GM18507 (cell line): ENCODE measurements around the gene HSD17B12.
"Not testable (repeated sequence)": the region's sequence is repeated elsewhere in the genome, so short reads cannot be mapped to it uniquely, and the experiment has no call there.

Experiments
- DNase-seq: peaks from one replicate; pipeline ENCODE4 v3.0.0; 2011; ENCODE audit warnings: low read depth; ENCODE audit not compliant: insufficient read length; ENCODE audit errors: extremely low spot score
- FAIRE-seq: peaks from 2 replicates; lab custom pipeline; 2011; peaks lifted over from hg19 to GRCh38; lab: Jason Lieb, UNC

HSD17B12 gene

DNA sequence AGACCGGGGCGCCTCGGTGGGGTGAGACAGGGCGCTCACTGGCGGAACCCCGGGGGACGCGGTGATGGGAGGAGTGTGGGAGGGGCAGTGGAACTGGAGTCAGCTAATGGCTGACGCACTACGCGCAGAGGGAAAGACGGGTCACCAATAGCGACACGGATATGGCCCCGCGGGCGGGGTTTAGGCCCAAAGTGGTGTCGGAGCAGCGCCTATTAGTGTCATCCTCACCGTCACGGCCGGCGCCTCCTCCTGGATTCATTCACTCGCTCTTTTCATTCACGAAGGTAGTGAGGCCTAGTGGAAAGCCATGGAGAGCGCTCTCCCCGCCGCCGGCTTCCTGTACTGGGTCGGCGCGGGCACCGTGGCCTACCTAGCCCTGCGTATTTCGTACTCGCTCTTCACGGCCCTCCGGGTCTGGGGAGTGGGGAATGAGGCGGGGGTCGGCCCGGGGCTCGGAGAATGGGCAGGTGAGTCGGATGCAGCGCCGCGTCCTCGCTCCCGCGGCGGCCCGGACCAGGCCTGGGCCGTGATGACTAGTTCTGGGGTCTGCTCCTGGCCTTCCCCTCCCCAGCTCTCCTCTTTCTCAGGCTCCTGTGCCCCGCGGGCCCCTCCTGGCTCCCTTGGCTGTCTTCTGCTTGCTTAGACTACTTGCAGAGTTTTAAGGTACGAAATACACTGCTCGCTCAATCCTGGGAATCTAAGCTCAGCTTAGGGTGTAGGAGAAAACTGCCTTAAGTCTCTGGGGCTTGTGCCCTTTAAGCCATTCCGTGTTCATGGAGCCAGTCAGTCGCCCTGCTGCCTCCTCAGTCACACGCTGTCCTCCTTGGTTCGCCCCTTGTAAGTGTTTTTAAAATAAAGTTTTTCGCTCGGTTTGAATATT lies at the start of gene HSD17B12:
Gene HSD17B12 (plus strand): TSS at position 218 of the 880 bp plus-strand sequence. CDS start 90 bp downstream, at position 308.
- DNase-seq (peak; percentile 96), FAIRE-seq (peak; percentile 99)

- FAIRE-seq (no peak), DNase-seq (no peak)
These were observed 48.8 kb upstream of the HSD17B12 start for GRCh38 chr11:43631732-43632131.

- no peak for DNase-seq
- no peak for FAIRE-seq
These were observed 48.4 kb upstream of the HSD17B12 start for GRCh38 chr11:43632181-43632580.

DNA sequence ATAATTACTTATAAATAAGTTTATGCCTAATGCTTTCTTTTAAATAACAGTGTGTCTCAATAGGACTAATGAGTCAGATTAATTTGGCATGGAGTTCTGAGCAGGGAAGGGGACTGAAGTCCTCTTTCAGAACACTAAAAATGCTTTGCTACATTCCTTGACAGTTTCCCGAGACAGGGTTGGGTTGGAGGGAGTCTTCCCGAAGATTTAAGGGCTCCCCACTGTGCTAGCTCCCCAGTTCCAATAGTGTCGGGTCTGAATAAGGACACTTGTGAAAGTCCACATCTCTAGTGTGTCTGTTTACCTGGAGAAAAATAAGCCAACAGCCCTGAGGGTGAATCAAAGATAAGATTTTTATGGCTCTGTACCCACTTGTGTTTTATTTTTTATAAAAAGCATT lies 41.8 kb upstream of the HSD17B12 start:
- DNase-seq (no peak), FAIRE-seq (no peak)

DNA sequence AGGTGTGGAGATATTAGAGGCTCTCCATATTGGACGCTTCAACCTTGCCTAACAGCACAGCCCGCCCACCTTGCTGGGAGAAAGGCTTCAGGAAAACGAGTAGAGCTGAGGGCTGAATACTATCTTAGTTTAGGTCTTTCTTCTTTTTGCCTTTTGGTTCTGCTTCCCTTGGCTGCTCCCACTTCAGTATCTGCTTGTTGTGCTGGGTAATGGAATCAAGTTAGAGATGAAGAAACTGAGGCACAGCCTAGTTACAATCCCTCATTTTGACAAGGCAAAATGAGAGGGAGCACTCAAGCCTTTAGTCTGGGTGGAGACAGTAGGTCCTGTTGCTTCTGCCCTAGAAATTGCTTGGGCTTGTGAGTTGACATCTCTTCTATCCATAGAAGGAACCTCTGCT lies 41.3 kb upstream of the HSD17B12 start:
- DNase-seq (no peak), FAIRE-seq (no peak)

- FAIRE-seq (no peak), DNase-seq (no peak)
These were observed 40.6 kb upstream of the HSD17B12 start for GRCh38 chr11:43639920-43640319.

GRCh38 chr11:43643898-43644620 lies 36.5 kb upstream of the HSD17B12 start:
- FAIRE-seq, result peak; percentile 90

DNA sequence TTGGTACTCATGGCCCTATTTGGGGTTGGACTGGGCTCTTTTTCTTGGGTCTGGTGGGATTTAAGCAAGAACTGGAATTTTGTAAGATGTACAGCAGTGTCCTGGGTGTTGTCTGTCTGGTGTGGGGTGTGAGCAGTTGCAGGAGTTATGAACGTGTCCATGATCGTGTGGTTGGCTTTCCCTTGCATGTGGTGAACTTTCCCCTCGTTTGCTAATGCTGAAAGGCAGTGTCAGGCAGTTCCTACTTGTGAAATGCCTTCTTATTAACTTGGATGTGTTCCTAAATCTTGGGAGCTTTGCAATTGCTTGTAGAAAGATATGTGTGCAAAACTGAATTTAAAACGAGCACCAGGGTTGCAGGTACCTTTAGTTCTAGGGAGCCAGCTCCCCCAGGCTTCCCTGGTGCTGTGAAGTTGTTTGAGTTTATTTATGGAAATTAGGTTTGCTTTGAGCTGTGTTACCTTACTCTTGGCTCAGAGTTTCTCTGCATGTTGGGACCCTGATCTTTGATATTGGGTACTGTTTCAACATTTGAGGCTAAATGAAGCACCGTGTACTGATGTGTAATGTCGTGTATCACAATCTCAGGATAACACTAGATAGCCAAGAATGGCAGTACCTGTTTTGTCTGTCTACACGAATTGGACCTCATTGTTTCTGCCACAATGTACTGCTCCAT lies 35.8 kb upstream of the HSD17B12 start:
- FAIRE-seq (peak; percentile 15), DNase-seq (no peak)

More at GRCh38 chr11:43643898-43644620, 36.5 kb upstream of the HSD17B12 start:
- DNase-seq, result peak; percentile 90

- FAIRE-seq, result no peak
- no peak for DNase-seq
These were observed 33.8 kb upstream of the HSD17B12 start for GRCh38 chr11:43646767-43647166.

- FAIRE-seq, result no peak
These were observed 31.6 kb upstream of the HSD17B12 start for GRCh38 chr11:43648888-43649287.

DNA sequence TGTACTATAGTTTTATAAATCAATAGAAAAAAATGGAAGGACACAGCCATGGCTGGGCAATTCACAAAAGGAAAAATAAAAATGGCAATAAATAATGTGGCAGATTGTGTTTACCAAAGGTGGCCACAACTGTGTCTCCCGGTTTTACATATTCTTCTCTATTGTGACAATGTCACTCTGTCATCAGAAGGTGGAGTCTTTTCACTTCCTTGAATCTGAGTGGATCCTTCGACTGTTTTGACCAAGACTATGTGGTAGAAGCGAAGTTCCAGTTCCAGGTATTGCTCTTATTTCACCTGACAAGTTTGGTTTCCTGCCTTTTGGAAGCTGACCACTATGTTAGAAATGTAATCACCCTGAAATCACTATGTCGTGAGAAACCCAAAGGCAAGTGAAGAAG lies 31.0 kb upstream of the HSD17B12 start:
- DNase-seq (no peak), FAIRE-seq (no peak)

More at GRCh38 chr11:43648888-43649287, 31.6 kb upstream of the HSD17B12 start:
- DNase-seq, result no peak

GRCh38 chr11:43649921-43650320 lies 30.6 kb upstream of the HSD17B12 start:
- FAIRE-seq, result no peak

GRCh38 chr11:43663018-43663417 lies 17.5 kb upstream of the HSD17B12 start:
- not testable (repeated sequence) for DNase-seq, FAIRE-seq

More at GRCh38 chr11:43649921-43650320, 30.6 kb upstream of the HSD17B12 start:
- DNase-seq, result no peak

- no peak for DNase-seq
- no peak for FAIRE-seq
These were observed 16.2 kb upstream of the HSD17B12 start for GRCh38 chr11:43664295-43664694.

- DNase-seq, FAIRE-seq: not testable (repeated sequence)
These were observed 9.3 kb upstream of the HSD17B12 start for GRCh38 chr11:43671284-43671683.

- no peak for DNase-seq
These were observed 6.0 kb upstream of the HSD17B12 start for GRCh38 chr11:43674560-43674959.

GRCh38 chr11:43676933-43677332 lies 3.6 kb upstream of the HSD17B12 start:
- DNase-seq (no peak), FAIRE-seq (no peak)

More at GRCh38 chr11:43674560-43674959, 6.0 kb upstream of the HSD17B12 start:
- peak; percentile 24 for FAIRE-seq

DNA sequence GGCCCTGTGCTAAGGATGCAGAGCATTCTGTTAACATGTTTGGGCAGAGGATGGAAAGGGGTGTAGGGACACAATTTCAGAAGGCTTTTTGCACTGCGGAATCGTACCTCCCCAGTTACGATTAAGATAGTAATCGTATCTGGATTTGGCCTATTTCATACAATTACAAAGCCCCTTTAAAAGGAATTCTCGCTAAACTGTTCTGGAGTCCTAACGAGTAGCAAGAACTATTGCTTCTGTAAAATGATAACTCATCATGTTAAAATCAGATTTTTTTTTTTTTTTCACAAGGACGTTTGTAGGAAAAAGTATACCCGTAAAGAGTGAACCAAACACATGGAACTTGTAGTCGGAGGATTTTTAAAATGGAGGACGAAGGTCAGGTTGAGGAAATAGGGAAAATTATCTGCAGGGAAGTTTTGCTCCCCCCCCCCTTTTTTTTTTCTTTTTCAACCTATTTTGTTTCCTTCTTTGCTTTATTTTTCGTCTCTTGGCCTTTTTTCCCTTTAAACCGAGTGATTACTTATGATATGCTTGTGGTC lies 934 bp downstream of the HSD17B12 start:
- no peak for DNase-seq
- FAIRE-seq, result peak; percentile 64

DNA sequence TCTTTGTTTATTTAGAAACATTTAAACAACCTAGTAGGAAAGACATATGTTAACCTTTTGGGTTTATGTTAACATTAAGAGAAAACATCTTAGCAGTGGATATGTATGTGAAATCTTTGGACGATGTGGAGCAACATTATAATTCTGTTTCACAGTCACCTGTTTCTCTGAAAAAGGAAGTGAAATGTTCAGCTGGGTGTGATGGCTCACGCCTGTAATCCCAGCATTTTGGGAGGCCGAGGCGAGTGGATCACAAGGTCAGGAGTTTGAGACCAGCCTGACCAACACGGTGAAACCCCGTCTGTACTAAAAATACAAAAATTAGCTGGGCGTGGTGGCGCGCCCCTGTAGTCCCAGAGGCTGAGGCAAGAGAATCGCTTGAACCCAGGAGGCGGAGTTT lies 1.5 kb downstream of the HSD17B12 start:
- not testable (repeated sequence) for DNase-seq
- peak; percentile 56 for FAIRE-seq

DNA sequence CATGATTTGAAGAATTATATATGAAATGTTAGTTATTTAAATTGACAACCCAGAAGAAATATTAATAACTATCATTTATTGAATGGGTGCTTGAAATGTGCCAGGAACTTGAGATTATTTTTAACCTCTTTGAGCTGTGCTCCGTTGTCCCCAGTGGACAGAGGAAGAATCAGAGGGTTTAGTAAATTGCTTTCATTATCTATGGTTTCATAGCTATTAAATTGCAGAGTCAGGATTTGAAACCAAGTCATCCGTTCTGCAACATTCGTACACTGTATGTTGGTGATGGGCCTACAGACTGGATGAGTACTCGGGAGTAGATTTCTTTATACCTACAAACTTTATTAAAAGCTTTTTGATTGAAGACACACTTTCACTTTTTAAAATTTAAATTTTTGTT lies 4.9 kb downstream of the HSD17B12 start:
- DNase-seq, result no peak
- FAIRE-seq, result no peak
